GM12864 (cell line): Measurements from ENCODE around the gene RBPMS2.
A peak's percentile ranks its signal among the peaks of the same experiment; 100 is the strongest.

ENCODE experiments used
- DNase-seq: peaks from one replicate; pipeline ENCODE4 v3.0.0-alpha.2; 2011; ENCODE audit warnings: low read depth
- H3K4me3 ChIP-seq: 2 replicates; pipeline ENCODE4 v1.5.1; 2011; ENCODE audit warnings: mild to moderate bottlenecking, low read depth, low read length, control low read depth
- CTCF ChIP-seq: IDR thresholded peaks from 2 replicates; pipeline ENCODE4 v1.5.1; 2011; ENCODE audit warnings: low read depth, mild to moderate bottlenecking, moderate library complexity, low read length, control low read depth, inconsistent platforms; ENCODE audit errors: missing control alignments

RBPMS2 gene

GRCh38 chr15:64695561-64695992 is 79.8 kb downstream of the RBPMS2 start:
- no peak for DNase-seq
- no peak overlapping the region for H3K4me3 ChIP-seq
- no peak for TF ChIP-seq CTCF

- no peak overlapping the region for H3K4me3 ChIP-seq
- TF ChIP-seq CTCF, result no peak
- no peak for DNase-seq
Measured at GRCh38 chr15:64694816-64695215, 80.6 kb downstream of the RBPMS2 start.

DNA sequence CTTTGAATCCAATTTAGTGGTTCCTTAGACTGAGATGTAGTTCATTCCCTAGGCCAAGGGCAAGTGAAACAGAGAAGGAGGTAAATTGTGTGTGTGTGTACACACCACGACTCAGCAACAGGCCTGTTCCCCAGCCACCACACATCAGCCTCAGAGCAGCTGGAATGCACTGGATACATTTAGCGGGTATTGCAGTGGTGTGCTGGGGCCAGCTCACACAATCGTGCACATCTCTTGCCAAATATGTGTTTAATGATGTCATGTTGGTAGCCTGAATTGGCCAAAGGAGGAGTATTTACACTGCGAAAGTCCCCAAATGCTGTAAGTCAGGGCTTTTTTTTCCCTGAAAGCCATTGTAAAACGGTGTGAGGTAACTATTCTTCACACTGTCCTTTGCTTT is 82.3 kb downstream of the RBPMS2 start:
- no peak for DNase-seq
- TF ChIP-seq CTCF, result no peak
- H3K4me3 ChIP-seq, result no peak overlapping the region

DNA sequence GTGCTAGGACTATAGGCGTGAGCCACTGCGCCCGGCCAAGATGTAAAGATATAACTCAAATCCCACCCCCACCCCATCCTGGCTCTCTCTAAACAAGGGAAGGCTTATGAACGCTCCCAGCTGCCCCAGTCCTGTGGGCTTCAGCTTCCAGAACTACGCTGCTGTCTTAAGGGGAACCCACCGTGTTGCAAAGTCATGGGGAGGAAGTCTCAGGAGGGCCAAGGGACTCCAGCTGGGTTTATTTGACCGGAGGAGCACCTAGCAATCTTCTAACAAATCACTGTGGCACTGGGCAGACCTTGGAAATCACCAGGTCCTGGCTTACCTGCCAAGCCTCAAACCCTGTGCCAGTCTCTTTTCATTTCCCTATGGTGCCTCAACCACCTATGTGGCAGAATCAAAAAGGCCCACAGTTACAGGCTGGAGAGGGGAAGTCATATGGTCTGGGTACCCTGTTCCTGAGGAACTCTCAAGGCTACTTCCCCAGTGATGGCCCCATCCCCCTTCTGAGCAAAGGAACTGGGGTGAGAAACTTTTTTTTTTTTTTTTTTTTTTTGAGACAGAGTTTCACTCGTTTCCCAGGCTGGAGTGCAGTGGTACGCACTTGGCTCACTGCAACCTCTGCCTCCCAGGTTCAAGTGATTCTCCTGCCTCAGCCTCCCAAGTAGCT is 83.4 kb downstream of the RBPMS2 start:
- TF ChIP-seq CTCF, result no peak
- H3K4me3 ChIP-seq, result no peak overlapping the region
- DNase-seq, result no peak

GRCh38 chr15:64690578-64691296 is 84.7 kb downstream of the RBPMS2 start:
- DNase-seq, result no peak
- peak; percentile 30 for TF ChIP-seq CTCF
- H3K4me3 ChIP-seq, result no peak overlapping the region

DNA sequence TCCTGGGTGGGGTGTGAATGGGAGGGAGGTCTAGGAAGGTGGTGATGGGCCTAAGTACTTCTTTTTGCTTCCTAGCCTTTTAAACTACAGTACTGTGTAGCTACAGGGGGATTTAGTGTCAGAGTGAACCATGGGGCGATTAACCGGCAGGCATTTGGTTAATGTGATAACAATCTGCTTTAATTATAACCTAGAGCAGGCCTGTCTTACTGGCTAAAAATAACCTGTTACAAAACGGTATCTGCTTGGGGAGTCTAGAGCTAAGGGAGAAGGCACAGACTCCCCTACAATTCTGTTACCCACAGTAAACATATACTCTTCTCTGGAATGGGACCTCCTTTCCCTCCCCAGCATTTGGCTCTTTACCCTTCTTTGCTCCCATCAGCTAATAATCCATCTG is 85.4 kb downstream of the RBPMS2 start:
- H3K4me3 ChIP-seq, result no peak overlapping the region
- no peak for TF ChIP-seq CTCF
- DNase-seq, result no peak
